Hair follicle dermal papilla cell (primary cell): ENCODE results near the gene JDP2. TPM values are rescaled to one million over a fixed set of nuclear protein-coding genes. Genes with fewer than 3 reads are reported as not detected.

ENCODE experiments used
- total RNA-seq: library from RNA; depleted of rRNA; stranded (reverse); fragments of >200 nt; gene quantifications from 2 replicates; pipeline ENCODE4 v1.2.3, GENCODE V29; 2012

Gene JDP2, protein sequence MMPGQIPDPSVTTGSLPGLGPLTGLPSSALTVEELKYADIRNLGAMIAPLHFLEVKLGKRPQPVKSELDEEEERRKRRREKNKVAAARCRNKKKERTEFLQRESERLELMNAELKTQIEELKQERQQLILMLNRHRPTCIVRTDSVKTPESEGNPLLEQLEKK
- total RNA-seq: 114 and 123 TPM in 2 replicates

DNA sequence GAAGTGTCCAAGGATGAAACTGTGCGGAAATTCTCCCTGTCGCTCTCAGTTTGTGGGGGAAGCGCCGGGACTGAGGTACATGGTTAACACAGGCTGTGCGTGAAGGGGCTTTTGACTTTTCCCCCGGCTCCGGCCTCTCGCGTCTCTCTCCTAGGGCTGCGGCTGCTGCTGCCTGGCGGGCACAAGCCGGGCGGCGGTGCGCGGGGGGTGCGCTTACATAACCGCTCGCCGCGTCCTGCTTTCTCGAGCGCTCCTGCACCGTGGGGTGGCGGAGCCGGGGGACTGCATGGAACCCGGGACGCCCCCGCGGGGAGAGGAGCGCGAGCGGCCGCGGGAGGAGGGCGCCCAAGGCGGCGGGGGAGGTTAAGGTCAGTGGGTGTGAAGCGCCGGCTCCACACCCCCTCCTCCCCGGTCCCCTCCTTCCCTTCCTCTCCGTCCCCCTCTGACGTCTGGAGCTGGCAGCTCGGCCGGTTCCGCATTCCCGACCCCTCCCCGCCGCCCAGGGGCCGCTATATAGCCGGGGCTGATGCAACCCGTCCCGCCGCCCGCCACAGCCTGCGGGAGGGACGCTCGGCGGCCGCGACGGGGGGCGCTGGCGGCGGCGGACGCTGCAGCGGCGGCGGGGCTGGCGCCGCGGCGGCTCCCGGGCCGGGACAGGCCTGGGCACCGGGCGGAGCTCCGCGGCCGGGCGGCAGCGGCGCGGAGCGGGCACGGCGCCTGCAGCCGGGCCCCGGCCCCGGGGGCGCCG, at the start of gene JDP2:
Gene JDP2 (plus strand): TSS at position 541 of the 748 bp plus-strand sequence. CDS start 9,899 bp downstream, outside the sequence.

DNA sequence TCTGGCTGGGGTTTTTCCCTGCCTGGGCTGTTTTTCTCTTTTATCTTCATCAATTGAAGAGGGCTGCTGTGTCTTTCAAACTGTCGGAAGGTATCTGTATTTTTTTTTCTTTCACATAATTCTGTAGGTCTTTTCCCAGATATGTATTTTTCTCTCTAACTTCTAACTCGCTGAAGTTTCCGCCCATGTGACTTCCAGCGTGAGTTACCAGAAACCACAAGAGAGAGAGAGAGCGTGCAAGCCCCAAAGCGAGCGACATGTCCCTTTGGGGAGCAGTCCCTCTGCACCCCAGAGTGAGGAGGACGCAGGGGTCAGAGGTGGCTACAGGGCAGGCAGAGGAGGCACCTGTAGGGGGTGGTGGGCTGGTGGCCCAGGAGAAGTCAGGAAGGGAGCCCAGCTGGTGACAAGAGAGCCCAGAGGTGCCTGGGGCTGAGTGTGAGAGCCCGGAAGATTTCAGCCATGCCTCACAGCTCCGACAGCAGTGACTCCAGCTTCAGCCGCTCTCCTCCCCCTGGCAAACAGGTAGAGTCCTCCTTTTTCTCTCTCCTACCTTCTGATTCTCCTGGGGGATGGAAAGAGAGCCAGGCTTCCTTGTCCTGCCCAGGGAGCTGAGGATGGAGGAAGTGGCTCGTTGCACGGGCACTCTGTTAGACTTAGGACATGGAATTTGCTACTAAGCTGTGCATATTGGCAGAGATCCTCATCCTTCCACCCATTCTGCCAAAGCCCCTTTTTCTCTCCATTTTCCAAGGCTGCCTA, 94.6 kb downstream of the JDP2 start, which contains the start of gene BATF:
Gene BATF (plus strand): TSS at position 246 of the 759 bp plus-strand sequence. CDS start 214 bp downstream, at position 460.

Other genes with a start within 250 kb of the JDP2 start
- 2.6 and 4.1 TPM in 2 replicates for gene FOS, start 149.2 kb upstream of the JDP2 start, total RNA-seq
- not detected in 2 replicates for gene BATF, start 94.4 kb downstream of the JDP2 start, total RNA-seq
- 0.32 and 0.61 TPM in 2 replicates for gene FLVCR2, start 150.6 kb downstream of the JDP2 start, total RNA-seq
- gene ERG28, start 232.9 kb downstream of the JDP2 start, total RNA-seq: 6.7 and 9.7 TPM in 2 replicates
- gene TTLL5, start 233.2 kb downstream of the JDP2 start, total RNA-seq: 22.2 and 23.9 TPM in 2 replicates